Stimulated activated CD8-positive, alpha-beta memory T cell treated with anti-CD3 and anti-CD28 coated beads, Interleukin-2, amount 100 ng/mL, for 1 hour (primary cell): Measurements from ENCODE around the gene DIP2B.

Source experiments
- DNase-seq, 2 donors: peaks; one replicate each; pipeline ENCODE4 v3.0.0-alpha.2; 2020; ENCODE audit warnings: low read depth in 2 of 2

DIP2B gene

GRCh38 chr12:50611021-50611744 is 106.4 kb downstream of the DIP2B start:
- DNase-seq: no peak

- no peak for DNase-seq
Observed at GRCh38 chr12:50612882-50613281, 108.1 kb downstream of the DIP2B start.

DNA sequence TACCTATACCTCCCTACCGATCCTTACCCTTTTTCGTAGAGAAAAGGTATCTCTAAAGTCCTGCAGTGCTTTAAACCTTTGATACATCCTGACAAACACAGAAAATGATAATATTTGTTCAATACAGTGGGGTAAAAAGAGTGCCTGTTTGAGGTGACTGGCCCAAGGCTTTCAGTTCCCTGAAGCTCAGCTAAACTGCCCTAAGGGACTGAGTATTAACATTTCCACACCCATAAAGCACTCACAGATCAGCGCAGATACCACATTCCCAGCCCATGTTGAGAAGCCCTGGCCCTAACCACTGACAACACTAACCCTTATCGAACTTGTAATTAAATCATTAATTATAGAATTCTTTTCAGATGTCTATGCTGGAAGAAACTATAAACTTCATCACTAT is 108.7 kb downstream of the DIP2B start:
- DNase-seq: no peak

GRCh38 chr12:50614167-50614759 is 109.5 kb downstream of the DIP2B start:
- DNase-seq: no peak

- DNase-seq: no peak
Observed at GRCh38 chr12:50615145-50615906, 110.5 kb downstream of the DIP2B start.

DNA sequence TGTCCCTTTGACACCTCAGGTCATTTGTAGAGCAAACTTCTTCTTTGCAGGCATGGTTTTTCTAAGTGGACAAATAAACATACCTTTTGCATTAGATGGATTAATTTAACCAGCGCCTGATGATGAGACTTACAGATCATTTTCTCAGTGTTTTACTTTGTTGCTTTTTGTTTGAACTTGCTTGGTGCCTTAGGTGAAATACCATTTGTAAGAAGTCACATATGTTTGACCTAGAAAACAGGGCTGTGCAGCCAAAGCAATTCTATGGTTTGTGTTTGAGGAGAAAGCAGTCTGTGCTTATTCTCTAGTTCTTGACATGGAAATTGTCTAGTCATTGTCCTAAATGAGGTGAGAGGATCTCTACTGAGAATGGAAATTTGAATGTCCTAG is 111.1 kb downstream of the DIP2B start:
- no peak for DNase-seq

DNA sequence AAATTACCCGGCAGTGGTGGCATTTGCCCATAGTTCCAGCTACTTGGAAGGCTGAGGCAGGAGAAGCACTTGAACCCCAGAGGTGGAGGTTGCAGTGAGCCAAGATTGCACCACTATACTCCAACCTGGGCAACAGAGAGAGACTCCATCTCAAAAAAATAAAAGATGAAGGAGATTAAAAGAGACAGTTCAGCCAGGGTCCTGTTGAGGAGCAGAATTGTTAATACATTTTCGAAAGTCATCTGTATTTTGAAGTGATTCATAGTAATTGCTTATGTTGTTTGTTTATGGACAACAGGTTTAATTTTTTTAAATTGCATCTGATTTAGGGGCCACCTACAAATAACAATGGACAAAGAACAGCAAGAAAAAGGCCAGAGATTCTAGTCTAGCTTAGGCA is 112.9 kb downstream of the DIP2B start:
- DNase-seq: no peak

GRCh38 chr12:50618864-50619609 is 114.3 kb downstream of the DIP2B start:
- DNase-seq: no peak

DNA sequence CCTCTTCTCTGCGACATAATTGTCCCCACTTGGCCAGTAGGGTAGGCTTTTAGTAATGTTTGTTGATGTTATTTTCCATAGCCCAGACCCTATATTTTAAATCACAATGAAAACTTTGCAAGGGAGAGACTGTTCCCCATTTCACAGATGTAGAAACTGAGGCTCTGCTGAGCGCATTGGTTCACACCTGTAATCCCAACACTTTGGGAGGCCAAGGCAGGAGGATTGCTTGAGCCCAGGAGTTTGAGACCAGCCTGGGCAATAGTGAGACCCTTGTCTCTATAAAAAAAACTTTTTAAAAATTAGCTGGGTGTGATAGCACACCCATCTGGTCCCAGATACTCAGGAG is 114.8 kb downstream of the DIP2B start:
- DNase-seq: no peak

- no peak for DNase-seq
Observed at GRCh38 chr12:50620109-50620977, 115.6 kb downstream of the DIP2B start.

GRCh38 chr12:50620978-50621360 is 116.2 kb downstream of the DIP2B start:
- no peak for DNase-seq

GRCh38 chr12:50621399-50622300 is 116.9 kb downstream of the DIP2B start:
- no peak for DNase-seq

DNA sequence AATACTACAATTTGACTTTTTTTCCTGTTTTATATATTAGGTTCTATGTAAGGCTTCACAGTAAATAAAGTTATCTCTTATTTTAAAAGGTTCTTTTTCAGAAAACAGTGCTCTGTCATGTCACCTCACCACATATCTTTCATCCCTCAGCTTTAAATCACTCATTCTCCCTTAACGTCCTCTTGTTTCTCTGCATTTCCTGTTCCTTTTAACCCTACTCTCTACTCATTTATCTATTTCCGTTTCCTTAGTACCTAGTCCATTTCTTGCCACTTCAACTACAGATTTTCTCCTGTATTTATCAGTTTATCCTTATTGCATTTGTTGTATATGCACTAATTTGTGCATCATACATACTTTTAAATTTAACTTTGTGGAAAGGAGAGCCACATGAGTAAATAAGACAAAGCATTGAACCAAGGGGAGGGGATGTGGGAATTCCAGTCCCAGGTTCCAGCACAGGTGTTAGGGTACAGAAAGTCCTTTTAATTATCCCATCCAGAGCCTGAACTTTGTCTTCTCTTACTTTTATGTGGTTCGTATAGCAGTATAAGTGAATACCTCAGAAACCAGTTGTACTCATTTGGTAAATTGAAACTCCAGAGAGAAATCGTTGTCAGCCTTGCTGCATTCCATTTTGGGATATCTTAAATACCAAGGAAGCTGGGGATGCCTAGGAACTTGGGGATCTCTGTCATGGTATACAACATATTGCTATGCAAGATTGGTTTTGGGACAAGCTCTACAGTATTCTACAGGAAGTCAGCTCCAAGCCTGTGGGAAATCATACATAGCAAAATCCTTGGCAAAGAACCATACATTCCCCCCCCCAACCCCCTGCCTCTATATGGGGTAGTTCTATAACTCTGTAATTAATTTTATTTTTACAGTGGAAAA is 120.5 kb downstream of the DIP2B start:
- DNase-seq: no peak

- no peak for DNase-seq
Observed at GRCh38 chr12:50626026-50626425, 121.2 kb downstream of the DIP2B start.

GRCh38 chr12:50627491-50627890 is 122.7 kb downstream of the DIP2B start:
- DNase-seq: no peak

DNA sequence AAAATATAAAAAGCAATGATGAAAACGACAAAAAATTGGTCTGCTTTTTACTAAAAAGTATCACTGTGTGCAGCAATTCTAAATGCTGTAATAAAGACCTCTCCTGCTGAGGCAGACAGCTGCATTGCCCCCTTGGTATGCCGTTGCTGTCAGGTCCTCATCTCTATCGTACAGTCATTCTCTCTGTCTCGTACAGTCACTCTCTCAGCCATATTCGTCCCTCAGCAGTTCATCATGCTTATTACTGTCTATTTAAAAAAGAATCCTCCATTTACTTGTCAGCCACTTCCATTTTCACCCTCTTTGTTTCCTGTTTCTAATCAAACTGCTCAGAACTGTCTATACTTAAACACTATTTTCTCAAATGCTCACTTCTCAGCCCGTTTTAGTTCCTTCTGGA is 123.6 kb downstream of the DIP2B start:
- DNase-seq: no peak

DNA sequence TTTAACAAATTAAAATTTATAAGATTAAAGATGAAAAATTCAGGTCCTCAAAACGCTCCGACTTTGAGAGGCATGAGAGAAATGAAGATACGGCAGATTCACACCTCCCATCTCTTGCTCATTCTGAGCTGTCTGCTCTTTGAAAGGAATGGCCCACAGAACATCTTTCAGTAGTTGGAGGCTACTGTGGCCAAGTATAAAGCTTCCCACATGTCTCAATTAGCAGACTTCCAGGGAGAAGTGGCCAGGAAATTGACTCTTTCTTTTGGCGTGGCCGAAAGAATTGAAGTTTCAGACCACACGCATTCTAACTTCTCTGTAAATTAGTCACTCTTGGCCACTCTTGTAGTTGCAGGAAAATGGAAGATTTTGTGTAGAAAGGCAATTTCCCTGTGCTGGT is 129.2 kb downstream of the DIP2B start:
- no peak for DNase-seq

DNA sequence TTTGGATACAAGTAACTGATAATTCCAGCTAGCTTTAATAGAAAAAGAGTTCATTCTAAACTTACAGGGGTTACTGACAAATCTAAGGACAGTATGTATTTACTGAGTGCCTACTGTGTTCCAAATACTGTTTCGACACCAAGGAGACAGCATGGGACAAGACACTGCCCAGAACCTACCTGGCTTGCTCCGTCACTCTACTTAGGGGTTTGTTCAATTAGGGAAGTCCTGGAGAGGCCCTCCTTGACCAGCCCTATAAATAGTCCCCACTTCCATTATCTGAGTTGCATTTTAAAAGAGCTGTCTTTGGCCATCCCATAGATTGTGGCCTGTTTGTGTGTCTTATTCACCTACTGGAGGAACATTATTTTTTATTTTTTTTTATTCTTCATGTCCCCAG is 129.6 kb downstream of the DIP2B start:
- DNase-seq: no peak

GRCh38 chr12:50635364-50635763 is 130.6 kb downstream of the DIP2B start:
- no peak for DNase-seq
